Inflammatory macrophage treated with lipopolysaccharide for 1 hour (primary cell): ENCODE results near the gene PCNT.
A peak's percentile ranks its signal among the peaks of the same experiment; 100 is the strongest.
"Not testable (repeated sequence)": the region's sequence is repeated elsewhere in the genome, so short reads cannot be mapped to it uniquely, and the experiment has no call there.

ENCODE experiments used
- DNase-seq, 2 donors: peaks; one replicate each; pipeline ENCODE4 v3.0.0-alpha.2; 2020 to 2022

PCNT gene

DNA sequence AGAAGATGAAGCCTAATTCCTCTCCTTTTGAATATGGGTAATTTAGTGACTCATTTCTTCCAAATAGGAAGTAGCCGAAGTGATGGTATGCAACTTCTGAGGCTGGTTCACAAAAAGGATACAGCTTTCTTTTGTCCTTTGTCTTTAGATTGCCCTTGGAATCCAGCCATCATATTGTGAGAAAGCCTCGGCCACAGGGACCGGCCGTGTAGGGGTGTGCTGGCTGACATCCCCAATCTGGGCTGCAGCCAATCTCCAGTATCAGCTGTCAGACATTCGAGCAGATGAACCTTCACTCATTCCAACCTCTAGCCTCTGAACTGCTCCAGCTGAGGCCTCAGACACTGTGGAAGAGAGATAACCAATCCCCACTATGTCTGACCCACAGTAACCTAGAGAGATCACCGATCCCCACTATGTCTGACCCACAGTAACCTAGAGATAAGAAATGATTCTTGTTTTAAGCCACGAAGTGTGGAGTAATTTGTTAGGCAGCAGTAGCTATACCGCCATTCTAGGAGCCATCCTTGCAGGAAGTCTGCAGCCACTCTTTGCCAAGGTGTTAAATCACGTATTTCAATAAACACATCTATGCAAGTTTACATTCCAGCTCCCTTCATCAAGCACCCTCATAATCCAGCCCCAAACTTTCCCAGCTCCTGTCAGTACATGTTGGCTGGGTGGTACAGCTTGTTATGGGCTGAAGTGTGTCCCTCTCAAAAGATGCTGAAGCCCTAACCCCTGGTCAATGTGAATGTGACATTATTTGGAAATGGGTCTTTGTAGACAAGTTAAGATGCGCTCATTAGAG, 131.8 kb downstream of the PCNT start:
- no peak for DNase-seq

DNA sequence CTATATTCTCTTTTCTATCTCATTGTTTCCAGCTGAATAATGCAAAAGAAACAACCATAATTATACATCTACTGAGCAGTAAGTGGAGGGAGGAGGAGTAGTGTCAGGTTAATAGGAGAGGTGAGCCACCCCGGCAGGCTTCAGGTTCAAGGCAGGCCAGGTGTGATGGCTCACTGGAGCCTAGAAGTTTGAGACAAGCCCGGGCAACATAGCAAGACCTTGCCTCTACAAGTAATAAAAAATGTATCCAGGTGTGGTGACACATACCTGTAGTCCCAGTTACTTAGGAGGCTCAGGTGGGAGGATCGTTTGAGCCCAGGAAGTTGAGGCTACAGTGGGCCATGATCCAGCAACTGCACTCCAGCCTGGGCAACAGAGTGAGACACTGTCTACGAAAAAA, 132.8 kb downstream of the PCNT start:
- DNase-seq, result no peak

DNA sequence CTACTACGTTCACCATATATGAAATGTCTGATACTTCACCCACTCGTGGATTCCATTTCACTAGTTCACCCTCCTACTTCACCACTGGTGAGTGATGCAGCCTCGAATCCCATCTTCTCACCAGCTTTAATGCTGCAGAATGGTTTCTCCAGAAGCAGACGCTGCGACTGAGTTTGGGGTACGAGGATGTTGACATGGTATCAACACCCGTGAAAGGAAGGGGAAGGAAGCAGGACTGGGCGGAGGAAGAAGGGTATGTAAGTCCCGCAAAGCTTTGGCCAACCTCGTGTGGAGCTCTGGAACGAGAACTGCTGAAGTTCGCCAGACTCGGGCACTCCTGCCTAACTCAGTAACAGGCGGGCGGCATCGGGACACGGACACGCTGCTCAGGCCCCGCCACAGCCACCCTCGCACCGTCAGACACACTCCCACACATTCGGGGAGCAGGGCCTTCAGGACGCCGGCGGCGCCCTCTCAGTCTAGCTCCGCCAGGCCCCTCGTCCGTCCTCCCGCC, 133.9 kb downstream of the PCNT start:
- peak; percentile 46 to 65 for DNase-seq

DNA sequence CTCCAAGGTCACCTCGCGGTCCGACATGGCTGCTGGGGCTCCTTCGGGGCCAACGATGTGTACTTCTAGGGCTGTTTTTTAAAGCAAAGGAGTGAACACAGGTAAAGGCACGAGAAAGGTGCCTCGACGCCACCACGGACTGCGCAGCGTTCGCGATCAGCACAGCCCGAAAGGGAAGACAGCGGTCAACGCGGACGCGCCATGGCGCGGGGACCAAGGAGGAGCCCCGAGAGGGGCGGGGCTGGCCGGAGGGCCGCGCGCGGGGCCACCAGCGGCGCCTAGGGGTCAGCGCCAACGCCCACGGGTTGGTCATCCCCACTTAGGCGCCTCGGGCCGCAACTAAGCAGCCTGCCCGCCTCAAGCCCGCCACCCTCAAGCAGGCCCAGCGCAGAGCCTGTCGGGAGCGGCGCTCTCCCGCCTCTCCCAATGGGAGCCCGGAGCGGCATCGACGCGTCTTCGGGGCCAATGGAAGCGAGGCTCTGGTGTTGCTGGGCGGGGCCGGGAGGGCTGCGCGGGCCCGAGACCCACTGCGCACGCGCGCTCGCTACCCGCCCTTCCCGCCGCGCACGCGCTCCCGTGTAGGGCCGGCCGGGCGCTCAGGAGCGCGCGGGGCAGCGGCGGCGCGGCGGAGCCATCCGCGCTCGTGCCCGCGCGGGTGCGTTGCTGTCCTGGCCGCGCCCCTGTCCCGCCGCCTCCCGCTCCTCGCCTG, 134.5 kb downstream of the PCNT start, which contains the start of gene DIP2A:
TSS of gene DIP2A (plus strand) at position 577 of the 709 bp plus-strand sequence. CDS start 241 bp downstream, outside the sequence.
- peak; percentile 97 for DNase-seq

DNA sequence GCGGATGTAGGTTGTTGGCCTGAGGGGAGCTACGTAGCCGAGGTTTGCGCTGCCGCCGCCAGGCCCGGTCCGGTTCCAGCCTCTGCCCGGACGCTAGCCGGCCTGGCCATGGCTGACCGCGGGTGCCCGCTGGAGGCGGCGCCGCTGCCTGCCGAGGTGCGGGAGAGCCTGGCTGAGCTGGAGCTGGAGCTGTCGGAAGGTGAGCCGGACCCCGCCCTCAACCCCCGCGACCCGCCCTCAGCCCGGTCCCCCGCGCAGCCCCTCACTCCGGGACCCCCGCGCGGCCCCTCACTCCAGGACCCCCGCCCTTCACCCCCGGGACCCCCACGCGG, 135.0 kb downstream of the PCNT start:
- DNase-seq, result no peak

DNA sequence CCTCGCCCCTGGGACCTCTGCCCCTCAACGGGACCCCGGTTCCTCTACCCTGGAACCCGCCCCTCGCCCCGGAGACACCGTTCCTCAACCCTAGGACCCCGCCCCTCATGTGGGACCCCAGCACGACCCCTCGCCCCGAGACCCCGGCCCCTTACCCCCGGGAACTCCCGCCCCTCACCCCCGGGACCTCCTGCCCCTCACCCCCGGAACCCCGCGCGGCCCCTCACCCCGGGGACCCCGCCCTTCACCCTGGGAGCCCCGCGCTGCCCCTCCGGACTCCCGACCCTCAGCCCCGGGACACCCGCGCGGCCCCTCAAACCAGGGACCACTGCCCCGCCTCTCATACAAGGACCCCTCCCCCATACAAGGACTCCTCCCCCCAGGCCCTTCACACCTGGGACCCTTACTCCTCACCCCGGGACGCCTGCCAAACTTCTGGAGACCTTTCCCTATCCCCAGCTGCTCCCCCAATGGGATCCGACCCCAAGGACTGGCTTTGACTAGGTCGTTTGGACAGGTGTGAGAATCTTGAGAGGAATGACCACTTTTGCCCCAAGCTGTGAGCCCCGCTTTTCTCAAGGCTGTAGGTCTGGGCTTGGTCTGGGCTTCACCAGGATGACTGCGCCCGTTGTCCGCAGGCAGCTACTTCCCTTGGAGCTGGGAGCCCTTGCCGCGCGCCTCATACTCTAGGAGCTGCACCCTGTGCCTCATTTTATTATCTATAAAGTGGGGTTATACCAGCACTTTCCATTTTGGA, 135.6 kb downstream of the PCNT start:
- DNase-seq, result peak in 1 of 2 donors; percentile 53

DNA sequence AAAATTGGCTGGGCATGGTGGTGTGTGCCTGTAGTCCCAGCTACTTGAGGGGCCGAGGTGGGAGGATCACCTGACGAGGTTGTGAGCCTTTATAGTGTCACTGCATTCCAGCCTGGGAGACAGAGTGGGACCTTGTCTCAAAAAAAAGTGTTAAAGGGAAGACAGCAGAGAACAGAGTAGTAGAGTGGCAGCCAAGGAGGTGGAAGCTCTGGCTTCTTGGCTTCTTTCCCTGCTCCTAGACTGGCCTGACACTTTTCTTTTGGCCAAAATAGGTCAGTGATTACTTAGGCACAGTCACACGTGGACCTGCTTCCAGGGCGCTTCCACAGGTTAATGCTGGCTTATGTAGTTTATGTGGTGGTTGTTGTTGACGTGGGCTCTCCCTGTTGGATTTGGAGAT, 138.0 kb downstream of the PCNT start:
- DNase-seq, result no peak

DNA sequence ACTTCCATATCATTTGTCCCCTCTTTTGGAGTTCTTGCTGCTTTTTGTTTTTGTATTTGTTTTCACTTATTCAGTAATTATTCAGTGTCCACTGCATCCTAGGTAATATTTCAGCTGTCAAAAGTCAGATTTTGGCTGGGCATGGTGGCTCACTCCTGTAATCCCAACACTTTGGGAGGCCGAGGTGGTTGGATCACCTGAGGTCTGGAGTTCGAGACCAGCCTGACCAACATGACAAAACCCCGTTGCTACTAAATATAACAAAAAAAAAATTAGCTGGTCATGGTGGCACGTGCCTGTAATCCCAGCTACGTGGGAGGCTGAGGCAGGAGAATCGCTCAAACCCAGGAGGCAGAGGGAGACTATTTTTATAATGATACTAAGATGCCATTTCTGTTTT, 141.2 kb downstream of the PCNT start:
- DNase-seq, result not testable (repeated sequence)

DNA sequence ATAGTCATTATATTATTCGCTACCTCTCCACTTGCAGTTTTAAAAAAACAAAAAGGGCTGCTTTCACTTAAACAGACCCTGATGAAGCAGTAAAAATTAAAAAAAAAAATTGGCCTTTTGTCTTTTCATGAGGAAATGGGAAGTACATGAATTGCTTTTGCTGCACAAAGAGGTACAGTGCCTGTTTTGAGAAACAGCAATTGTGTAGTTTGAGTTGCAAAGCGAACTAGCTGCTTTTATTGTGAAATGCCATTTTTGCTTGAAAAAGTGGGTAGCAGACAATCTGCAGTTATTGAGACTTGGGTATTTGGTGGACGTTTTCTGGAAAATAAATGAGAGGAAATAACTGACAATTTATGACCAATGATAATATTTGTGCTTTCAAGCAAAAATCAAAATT, 141.7 kb downstream of the PCNT start:
- no peak for DNase-seq

DNA sequence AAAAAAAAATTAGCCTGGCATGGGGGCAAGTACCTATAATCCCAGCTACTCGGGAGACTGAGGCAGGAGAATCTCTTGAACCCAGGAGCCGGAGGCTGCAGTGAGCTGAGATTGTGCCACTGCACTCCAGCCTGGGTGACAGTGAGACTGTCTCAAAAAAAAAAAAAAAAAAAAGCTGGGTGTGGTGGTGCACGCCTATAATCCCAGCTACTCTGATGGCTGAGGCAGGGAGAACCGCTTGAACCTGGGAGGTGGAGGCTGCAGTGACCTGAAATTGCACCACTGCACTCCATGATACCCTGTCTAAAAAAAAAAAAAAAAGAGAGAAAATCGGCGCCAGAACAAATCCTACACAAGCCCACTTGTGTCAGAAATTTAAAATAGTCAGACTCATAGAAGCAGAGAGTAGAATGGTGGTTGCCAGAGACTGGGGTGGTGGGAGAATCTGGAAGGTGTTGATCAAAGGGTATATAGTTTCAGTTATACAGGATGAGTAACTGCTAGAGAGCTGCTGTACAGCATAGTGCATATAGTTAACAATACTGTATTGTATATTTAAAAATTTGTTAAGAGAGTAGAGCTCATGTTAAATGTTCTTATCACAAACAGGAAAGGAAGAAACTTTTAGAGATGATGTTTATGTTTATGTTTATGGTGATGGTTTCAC, 144.3 kb downstream of the PCNT start:
- DNase-seq, result no peak

DNA sequence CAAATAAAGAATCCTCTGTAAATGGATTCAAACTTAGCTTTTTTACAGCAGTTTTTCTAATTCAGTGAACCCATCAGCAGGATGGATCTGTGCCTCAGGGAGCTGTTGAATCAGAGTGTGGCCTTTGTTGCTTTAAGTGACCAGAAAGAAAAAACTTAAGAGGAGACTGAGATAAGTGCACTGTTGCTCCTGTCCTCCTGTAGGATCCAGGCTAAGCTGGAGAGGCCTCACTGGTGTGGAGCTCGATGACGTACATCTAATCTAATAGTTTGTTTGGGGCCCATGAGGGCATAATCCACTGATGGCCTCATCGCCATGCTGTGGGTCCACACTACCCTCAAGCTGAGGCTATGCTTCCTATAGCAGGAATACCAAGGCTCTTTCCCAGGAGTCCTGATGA, 145.3 kb downstream of the PCNT start:
- DNase-seq, result no peak

DNA sequence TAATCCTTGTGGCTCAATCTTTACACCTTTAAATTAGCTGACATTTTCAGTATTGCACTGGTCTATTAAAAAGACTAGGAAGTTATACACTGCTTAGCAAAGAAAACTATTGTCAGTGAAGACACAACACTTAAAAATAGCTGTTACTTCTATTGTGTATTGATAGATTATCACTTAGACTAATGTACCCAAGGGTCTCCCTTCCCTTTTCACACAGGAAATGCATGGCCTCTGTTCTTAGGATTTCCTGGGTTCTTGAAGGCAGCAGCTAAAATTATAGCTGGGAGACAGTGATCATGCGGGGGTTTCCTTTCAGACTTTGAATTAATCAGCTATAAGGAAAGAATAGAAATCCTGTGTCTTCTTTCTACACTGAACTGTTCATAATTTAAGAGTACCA, 147.6 kb downstream of the PCNT start:
- no peak for DNase-seq

DNA sequence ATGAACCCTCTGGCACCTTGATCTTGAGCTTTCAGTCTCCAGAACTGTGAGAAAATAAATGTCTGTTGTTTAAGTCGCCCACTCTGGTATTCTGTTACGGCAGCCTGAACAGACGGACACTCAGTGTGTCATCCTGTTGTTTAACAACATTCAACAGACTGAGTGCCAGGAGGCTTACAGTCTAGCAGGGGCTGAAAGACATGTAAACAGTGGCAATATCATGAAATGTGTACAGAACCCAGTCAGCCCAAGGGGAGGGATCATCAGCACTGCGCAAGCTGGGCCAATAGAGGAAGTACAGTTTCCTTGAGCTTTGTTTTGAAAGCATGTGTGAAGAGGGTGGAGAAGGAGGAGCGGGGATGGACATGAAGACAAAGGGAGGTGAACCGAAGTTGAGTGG, 148.3 kb downstream of the PCNT start:
- peak; percentile 64 to 66 for DNase-seq

DNA sequence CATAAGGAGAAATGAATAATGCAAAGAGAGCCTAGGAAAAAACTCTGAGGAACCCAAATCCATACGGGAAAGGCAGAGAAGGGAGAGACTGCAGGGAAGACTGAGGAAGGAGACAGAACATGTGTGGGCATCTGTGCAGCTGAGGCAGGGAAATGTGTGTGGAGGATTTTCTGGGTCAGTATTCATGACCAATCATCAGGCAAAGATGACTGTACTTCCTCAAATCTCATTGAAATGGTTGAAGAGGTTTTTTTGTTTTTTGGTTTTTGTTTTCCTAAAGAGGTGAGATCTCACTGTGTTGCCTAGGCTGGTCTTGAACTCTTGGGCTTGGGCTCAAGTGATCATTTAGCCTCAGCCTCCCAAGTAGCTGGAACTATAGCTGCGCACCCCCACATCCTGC, 150.4 kb downstream of the PCNT start:
- peak; percentile 54 to 79 for DNase-seq

DNA sequence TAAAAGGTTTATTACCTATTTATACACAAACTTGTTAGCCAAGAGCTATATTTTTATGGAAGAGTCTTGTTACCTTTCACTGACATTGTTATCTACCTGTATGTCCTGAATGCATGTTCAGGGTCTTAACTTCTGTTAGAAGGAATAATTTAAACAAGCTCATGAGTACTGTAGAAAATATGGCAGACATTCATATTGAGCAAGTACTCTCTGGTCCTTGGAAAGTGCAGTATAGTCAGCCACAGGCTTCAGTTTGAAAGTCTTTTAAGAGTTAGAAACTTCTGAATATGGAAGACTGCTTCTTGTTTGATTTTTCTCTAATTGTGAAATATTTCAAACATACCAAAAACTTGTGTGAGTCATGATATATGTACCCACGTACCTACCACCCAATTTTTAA, 151.3 kb downstream of the PCNT start:
- no peak for DNase-seq

DNA sequence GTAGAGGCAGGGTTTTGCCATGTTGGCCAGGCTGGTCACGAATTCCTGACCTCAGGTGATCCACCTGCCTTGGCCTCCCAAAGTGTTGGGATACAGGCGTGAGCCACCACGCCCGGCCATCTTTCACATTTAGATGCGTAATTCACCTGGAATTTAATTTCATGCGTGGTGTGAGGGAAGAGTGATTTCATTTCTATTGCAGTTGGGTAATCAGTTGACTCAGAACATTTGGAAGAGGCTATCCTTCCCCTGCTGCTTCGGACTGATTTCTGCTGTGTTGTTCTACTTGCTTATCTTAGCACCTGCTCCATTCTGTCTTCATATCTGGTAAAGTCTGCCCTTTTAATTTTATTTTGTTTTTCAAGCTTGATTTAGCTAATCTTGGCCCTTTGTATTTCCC, 153.8 kb downstream of the PCNT start:
- no peak for DNase-seq

DNA sequence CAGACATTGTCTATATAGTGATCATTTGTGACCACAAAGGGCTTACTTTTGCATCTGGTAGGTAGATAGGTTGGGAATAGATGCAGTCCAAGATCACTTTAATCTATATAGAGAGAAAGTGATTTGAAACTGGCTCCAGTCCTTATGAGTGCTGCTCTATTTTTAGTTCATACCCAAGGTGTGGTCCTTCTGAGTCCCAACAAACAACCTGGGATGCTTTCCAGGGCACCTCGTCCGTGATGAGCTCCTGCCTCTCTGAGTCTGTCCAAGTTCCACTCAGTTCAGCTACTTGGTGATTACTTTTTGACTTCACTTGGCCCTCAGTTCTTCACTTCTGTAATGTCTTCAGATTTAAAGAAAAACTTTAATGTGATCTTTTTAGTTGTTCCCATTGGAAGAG, 155.0 kb downstream of the PCNT start:
- no peak for DNase-seq

DNA sequence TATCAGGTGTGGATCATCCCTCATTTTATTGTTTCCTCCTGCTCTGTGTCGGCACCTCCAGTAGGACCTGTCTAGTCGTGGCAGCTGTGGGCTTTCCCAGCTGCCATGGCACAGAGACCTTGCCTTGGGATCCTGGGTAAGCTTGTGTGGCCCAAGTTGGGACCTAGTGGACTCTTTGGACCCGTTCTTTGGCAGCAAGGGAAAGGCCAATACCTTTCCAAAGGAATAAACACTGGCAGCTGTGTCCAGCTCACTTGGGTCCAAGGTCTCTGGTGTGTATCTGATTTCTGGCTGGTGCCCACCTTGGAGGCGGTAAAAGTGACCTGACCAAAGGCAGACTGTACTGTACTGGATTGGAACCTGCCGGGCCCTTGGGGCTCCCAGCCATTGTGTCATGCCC, 156.5 kb downstream of the PCNT start:
- no peak for DNase-seq

DNA sequence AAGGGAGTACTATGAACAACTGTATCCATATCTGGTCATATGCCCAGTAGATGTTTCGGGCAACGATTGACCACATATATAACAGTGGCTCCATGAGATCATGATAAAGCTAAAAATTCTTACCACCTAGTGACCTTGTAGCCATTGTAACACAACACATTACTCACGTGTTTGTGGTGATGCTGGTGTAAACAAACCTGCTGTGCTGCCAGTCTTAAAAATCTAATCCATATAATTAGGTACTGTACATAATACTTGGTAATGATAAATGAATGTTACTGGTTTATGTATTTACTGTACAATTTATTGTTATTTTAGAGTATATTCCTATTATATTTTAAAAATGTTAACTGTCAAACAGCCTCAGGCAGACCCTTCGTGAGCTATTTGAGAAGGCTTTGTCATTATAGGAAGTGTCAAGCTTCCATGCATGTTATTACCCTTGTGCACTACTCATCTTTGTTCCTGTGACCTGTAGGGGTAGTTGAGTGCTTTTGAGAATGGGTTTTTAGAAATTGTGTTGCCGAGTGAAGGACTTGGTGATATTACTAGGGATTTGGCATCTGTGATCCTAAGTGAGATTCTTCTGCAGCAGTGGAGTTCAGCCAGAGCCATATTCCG, 158.4 kb downstream of the PCNT start:
- DNase-seq, result no peak

DNA sequence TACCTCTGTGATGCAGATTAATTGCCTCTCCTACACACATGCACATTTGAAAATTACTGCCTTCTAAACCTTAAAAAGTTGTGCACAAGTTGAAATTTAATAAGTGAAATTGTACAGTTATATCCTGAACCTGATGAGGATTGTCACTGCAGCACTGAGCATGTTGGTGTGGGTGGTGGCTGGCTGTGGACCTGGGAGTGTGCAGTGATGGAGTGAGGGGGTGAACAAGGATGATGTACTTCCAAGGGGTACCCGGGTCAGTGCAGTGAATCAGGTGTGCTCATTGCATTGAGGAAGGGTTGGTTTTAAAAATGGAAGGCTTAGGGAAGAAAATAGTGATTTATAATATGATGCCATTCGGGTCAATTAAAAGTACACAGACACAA, 158.9 kb downstream of the PCNT start:
- DNase-seq, result no peak

DNA sequence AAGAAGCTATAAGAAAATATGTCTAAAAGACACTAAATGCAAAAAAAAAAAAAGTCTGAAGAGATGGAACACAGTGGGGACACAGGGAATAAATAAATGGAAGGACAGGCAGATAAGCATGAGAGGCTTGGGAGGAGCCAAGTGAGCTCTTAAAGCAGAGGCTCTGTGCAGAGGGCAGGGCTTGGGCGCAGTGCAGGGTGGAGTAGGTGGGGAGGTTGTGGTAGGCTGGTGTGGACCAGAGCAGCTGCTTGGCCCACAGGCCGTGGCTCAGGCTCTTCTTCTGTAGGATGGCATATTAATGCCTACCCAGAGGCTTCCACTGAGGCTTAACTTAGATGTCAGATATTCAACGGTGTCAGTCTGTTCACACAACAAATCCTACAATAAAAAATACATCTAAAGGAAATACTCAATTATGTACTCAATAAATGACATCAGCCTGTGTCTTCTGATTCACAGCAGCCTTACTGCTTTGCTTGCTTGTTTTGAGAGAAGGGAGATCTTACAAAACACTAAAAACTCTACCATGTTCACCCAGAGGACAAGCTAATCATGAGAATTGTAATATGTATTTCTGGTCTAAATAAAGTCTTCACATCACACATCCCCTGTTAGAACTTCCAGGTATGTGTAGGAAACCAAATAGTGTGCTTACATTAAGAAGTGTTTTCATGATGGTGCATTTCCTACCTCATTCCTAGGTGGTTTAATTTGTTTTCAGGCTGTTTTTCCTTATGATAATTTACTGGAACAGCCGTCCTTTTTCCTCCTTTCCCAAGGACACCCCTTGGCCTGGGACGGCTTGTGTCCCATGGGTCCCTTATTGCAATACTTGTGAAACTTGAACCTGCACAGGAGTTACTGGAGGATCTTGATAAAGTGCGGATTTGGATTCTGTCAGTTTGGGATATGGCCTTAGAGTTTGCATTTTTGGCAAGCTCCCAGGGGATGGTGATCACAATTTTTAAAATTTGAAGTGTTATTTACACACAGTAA, 159.6 kb downstream of the PCNT start:
- DNase-seq, result no peak
